ENCODE measurements around the gene SPIN2A.

- TF ChIP-seq CTCF (IDR thresholded peaks at IDR 0.05) (no peak), EZH2 (IDR thresholded peaks at IDR 0.05; ENCODE audit: borderline replicate concordance, insufficient read depth, low read depth, low read length, poor library complexity, severe bottlenecking) (no peak)
These were observed 15.9 kb downstream of the SPIN2A start, which contains the start of gene SPIN2B for GRCh38 chrX:57121162-57121755.
